ENCODE measurements around the gene KCNQ1OT1. TPM values are rescaled to one million over a fixed set of nuclear protein-coding genes. Genes with fewer than 3 reads are reported as not detected.
A peak's percentile ranks its signal among the peaks of the same experiment; 100 is the strongest.

Gene KCNQ1OT1
- total and polyA plus RNA-seq, 4 donors = 0.65 to 9.8 (median 4.0) TPM

- no peak overlapping the region for H3K4me3 ChIP-seq (ENCODE audit: low read depth, low read length)
- peak in 1 of 6 donors; percentile 30 for DNase-seq (ENCODE audit: low read depth in 4 of 6, low spot score in 6 of 6)
- 50% methylated on average over 10 of the region's 16 CpGs for WGBS (ENCODE audit: insufficient coverage)
- no peaks in the 10 kb centered on the region for H3K9me3 ChIP-seq (ENCODE audit: control insufficient read depth, insufficient read depth, low read length)
- H3K27me3 ChIP-seq (ENCODE audit: control insufficient read depth, insufficient read depth, low read length) = no peaks in the 10 kb centered on the region
- H3K4me1 ChIP-seq (ENCODE audit: control insufficient read depth, insufficient read depth, low read length) = peaks cover 89% of the 10 kb centered on the region
- peak overlapping the region; percentile 54 for H3K27ac ChIP-seq (ENCODE audit: low read depth, low read length)
- no peaks in the 10 kb centered on the region for H3K36me3 ChIP-seq (ENCODE audit: control insufficient read depth, insufficient read depth, low read length)
Measured at GRCh38 chr11:2730272-2731129, 30.7 kb upstream of the KCNQ1OT1 start.

- Histone ChIP-seq H3K27ac (ENCODE audit: low read depth, low read length) (no peak overlapping the region), H3K27me3 (ENCODE audit: control insufficient read depth, insufficient read depth, low read length) (no peaks in the 10 kb centered on the region), H3K9me3 (ENCODE audit: control insufficient read depth, insufficient read depth, low read length) (no peaks in the 10 kb centered on the region), H3K36me3 (ENCODE audit: control insufficient read depth, insufficient read depth, low read length) (no peaks in the 10 kb centered on the region), H3K4me1 (ENCODE audit: control insufficient read depth, insufficient read depth, low read length) (peaks cover 83% of the 10 kb centered on the region), H3K4me3 (ENCODE audit: low read depth, low read length) (no peak overlapping the region)
- DNase-seq (ENCODE audit: low read depth in 4 of 6, low spot score in 6 of 6) = no peak
- 94% methylated on average over 8 of the region's 9 CpGs for WGBS (ENCODE audit: insufficient coverage)
Measured at GRCh38 chr11:2729841-2730240, 30.0 kb upstream of the KCNQ1OT1 start.

GRCh38 chr11:2728663-2729332, 29.0 kb upstream of the KCNQ1OT1 start:
- Histone ChIP-seq H3K9me3 (ENCODE audit: control insufficient read depth, insufficient read depth, low read length) (no peaks in the 10 kb centered on the region), H3K27me3 (ENCODE audit: control insufficient read depth, insufficient read depth, low read length) (no peaks in the 10 kb centered on the region), H3K4me3 (ENCODE audit: low read depth, low read length) (no peak overlapping the region), H3K27ac (ENCODE audit: low read depth, low read length) (peak overlapping the region; percentile 50), H3K36me3 (ENCODE audit: control insufficient read depth, insufficient read depth, low read length) (no peaks in the 10 kb centered on the region), H3K4me1 (ENCODE audit: control insufficient read depth, insufficient read depth, low read length) (peaks cover 73% of the 10 kb centered on the region)
- 49% methylated on average over 10 of the region's 18 CpGs for WGBS (ENCODE audit: insufficient coverage)
- peak in 2 of 6 donors; percentile 51 to 57 for DNase-seq (ENCODE audit: low read depth in 4 of 6, low spot score in 6 of 6)

GRCh38 chr11:2728128-2728662, 28.4 kb upstream of the KCNQ1OT1 start:
- no peak overlapping the region for H3K4me3 ChIP-seq (ENCODE audit: low read depth, low read length)
- no peak for DNase-seq (ENCODE audit: low read depth in 4 of 6, low spot score in 6 of 6)
- peak overlapping the region; percentile 50 for H3K27ac ChIP-seq (ENCODE audit: low read depth, low read length)
- no peaks in the 10 kb centered on the region for H3K9me3 ChIP-seq (ENCODE audit: control insufficient read depth, insufficient read depth, low read length)
- H3K4me1 ChIP-seq (ENCODE audit: control insufficient read depth, insufficient read depth, low read length) = peaks cover 67% of the 10 kb centered on the region
- 84% methylated on average over 17 of the region's 17 CpGs for WGBS (ENCODE audit: insufficient coverage)
- no peaks in the 10 kb centered on the region for H3K27me3 ChIP-seq (ENCODE audit: control insufficient read depth, insufficient read depth, low read length)
- H3K36me3 ChIP-seq (ENCODE audit: control insufficient read depth, insufficient read depth, low read length) = no peaks in the 10 kb centered on the region

- no peaks in the 10 kb centered on the region for H3K36me3 ChIP-seq (ENCODE audit: control insufficient read depth, insufficient read depth, low read length)
- no peak for DNase-seq (ENCODE audit: low read depth in 4 of 6, low spot score in 6 of 6)
- WGBS (ENCODE audit: insufficient coverage) = 94% methylated on average over 4 of the region's 4 CpGs
- no peak overlapping the region for H3K4me3 ChIP-seq (ENCODE audit: low read depth, low read length)
- H3K27ac ChIP-seq (ENCODE audit: low read depth, low read length) = no peak overlapping the region
- no peaks in the 10 kb centered on the region for H3K27me3 ChIP-seq (ENCODE audit: control insufficient read depth, insufficient read depth, low read length)
- H3K9me3 ChIP-seq (ENCODE audit: control insufficient read depth, insufficient read depth, low read length) = no peaks in the 10 kb centered on the region
- peaks cover 62% of the 10 kb centered on the region for H3K4me1 ChIP-seq (ENCODE audit: control insufficient read depth, insufficient read depth, low read length)
Measured at GRCh38 chr11:2726964-2727363, 27.2 kb upstream of the KCNQ1OT1 start.

- H3K9me3 ChIP-seq (ENCODE audit: control insufficient read depth, insufficient read depth, low read length) = no peaks in the 10 kb centered on the region
- no peaks in the 10 kb centered on the region for H3K27me3 ChIP-seq (ENCODE audit: control insufficient read depth, insufficient read depth, low read length)
- H3K4me3 ChIP-seq (ENCODE audit: low read depth, low read length) = no peak overlapping the region
- peak overlapping the region; percentile 44 for H3K27ac ChIP-seq (ENCODE audit: low read depth, low read length)
- 86% methylated on average over 24 of the region's 27 CpGs for WGBS (ENCODE audit: insufficient coverage)
- DNase-seq (ENCODE audit: low read depth in 4 of 6, low spot score in 6 of 6) = peak in 1 of 6 donors; percentile 52
- H3K36me3 ChIP-seq (ENCODE audit: control insufficient read depth, insufficient read depth, low read length) = no peaks in the 10 kb centered on the region
- H3K4me1 ChIP-seq (ENCODE audit: control insufficient read depth, insufficient read depth, low read length) = peaks cover 61% of the 10 kb centered on the region
Measured at GRCh38 chr11:2725368-2726300, 25.8 kb upstream of the KCNQ1OT1 start.

GRCh38 chr11:2724653-2725367, 25.0 kb upstream of the KCNQ1OT1 start:
- Histone ChIP-seq H3K27ac (ENCODE audit: low read depth, low read length) (peak overlapping the region; percentile 44), H3K4me1 (ENCODE audit: control insufficient read depth, insufficient read depth, low read length) (peaks cover 58% of the 10 kb centered on the region), H3K9me3 (ENCODE audit: control insufficient read depth, insufficient read depth, low read length) (no peaks in the 10 kb centered on the region), H3K36me3 (ENCODE audit: control insufficient read depth, insufficient read depth, low read length) (no peaks in the 10 kb centered on the region), H3K27me3 (ENCODE audit: control insufficient read depth, insufficient read depth, low read length) (no peaks in the 10 kb centered on the region), H3K4me3 (ENCODE audit: low read depth, low read length) (no peak overlapping the region)
- WGBS (ENCODE audit: insufficient coverage) = 85% methylated on average over 18 of the region's 20 CpGs
- no peak for DNase-seq (ENCODE audit: low read depth in 4 of 6, low spot score in 6 of 6)

- no peaks in the 10 kb centered on the region for H3K36me3 ChIP-seq (ENCODE audit: control insufficient read depth, insufficient read depth, low read length)
- no peaks in the 10 kb centered on the region for H3K9me3 ChIP-seq (ENCODE audit: control insufficient read depth, insufficient read depth, low read length)
- DNase-seq (ENCODE audit: low read depth in 4 of 6, low spot score in 6 of 6) = no peak
- no peak overlapping the region for H3K27ac ChIP-seq (ENCODE audit: low read depth, low read length)
- WGBS (ENCODE audit: insufficient coverage) = 81% methylated on average over 16 of the region's 16 CpGs
- H3K27me3 ChIP-seq (ENCODE audit: control insufficient read depth, insufficient read depth, low read length) = no peaks in the 10 kb centered on the region
- H3K4me1 ChIP-seq (ENCODE audit: control insufficient read depth, insufficient read depth, low read length) = peaks cover 51% of the 10 kb centered on the region
- H3K4me3 ChIP-seq (ENCODE audit: low read depth, low read length) = no peak overlapping the region
Measured at GRCh38 chr11:2724104-2724503, 24.3 kb upstream of the KCNQ1OT1 start.
